ENCODE measurements around the gene FHIT.

Gene FHIT

GRCh38 chr3:61146010-61146890 is 105.0 kb downstream of the FHIT start:
- Histone ChIP-seq H3K79me2 (ENCODE audit: low read length) (no peaks in the 10 kb centered on the region), H3K9me3 (ENCODE audit: insufficient read depth, low read length) (no peaks in the 10 kb centered on the region), H3K27me3 (ENCODE audit: low read depth, low read length) (no peaks in the 10 kb centered on the region), H4K20me1 (ENCODE audit: insufficient read depth, low read length) (no peaks in the 10 kb centered on the region), H3K4me2 (ENCODE audit: low read length) (no peak overlapping the region), H3K9ac (ENCODE audit: low read length) (no peak overlapping the region), H3K36me3 (replicated peaks; ENCODE audit: low read depth, low read length) (no peaks in the 10 kb centered on the region), H3K27ac (ENCODE audit: low read length) (no peak overlapping the region), H3K4me3 (ENCODE audit: low read length) (no peak overlapping the region), H3K4me1 (ENCODE audit: low read length) (no peaks in the 10 kb centered on the region), H2AFZ (ENCODE audit: low read depth, low read length) (no peak overlapping the region)
- no peak for TF ChIP-seq CTCF (IDR thresholded peaks at IDR 0.05; ENCODE audit: low read depth, low read length)
- no peak for TF ChIP-seq EZH2phosphoT487 (IDR thresholded peaks at IDR 0.05; ENCODE audit: low read depth)

- Histone ChIP-seq H3K4me1 (ENCODE audit: low read length) (no peaks in the 10 kb centered on the region), H3K9ac (ENCODE audit: low read length) (no peak overlapping the region), H3K4me3 (ENCODE audit: low read length) (no peak overlapping the region), H3K4me2 (ENCODE audit: low read length) (no peak overlapping the region), H2AFZ (ENCODE audit: low read depth, low read length) (no peak overlapping the region), H3K27ac (ENCODE audit: low read length) (no peak overlapping the region), H4K20me1 (ENCODE audit: insufficient read depth, low read length) (no peaks in the 10 kb centered on the region), H3K9me3 (ENCODE audit: insufficient read depth, low read length) (no peaks in the 10 kb centered on the region), H3K27me3 (ENCODE audit: low read depth, low read length) (no peaks in the 10 kb centered on the region), H3K36me3 (replicated peaks; ENCODE audit: low read depth, low read length) (no peaks in the 10 kb centered on the region), H3K79me2 (ENCODE audit: low read length) (no peaks in the 10 kb centered on the region)
- TF ChIP-seq CTCF (IDR thresholded peaks at IDR 0.05; ENCODE audit: low read depth, low read length) (no peak), EZH2phosphoT487 (IDR thresholded peaks at IDR 0.05; ENCODE audit: low read depth) (no peak)
Measured at GRCh38 chr3:61141697-61142096, 109.6 kb downstream of the FHIT start.

GRCh38 chr3:61141227-61141626 is 110.0 kb downstream of the FHIT start:
- H3K27me3 ChIP-seq (ENCODE audit: low read depth, low read length) = no peaks in the 10 kb centered on the region
- no peaks in the 10 kb centered on the region for H3K4me1 ChIP-seq (ENCODE audit: low read length)
- no peak overlapping the region for H3K9ac ChIP-seq (ENCODE audit: low read length)
- H4K20me1 ChIP-seq (ENCODE audit: insufficient read depth, low read length) = no peaks in the 10 kb centered on the region
- no peak overlapping the region for H3K4me3 ChIP-seq (ENCODE audit: low read length)
- H2AFZ ChIP-seq (ENCODE audit: low read depth, low read length) = no peak overlapping the region
- TF ChIP-seq EZH2phosphoT487 (IDR thresholded peaks at IDR 0.05; ENCODE audit: low read depth) (no peak), CTCF (IDR thresholded peaks at IDR 0.05; ENCODE audit: low read depth, low read length) (no peak)
- H3K36me3 ChIP-seq (replicated peaks; ENCODE audit: low read depth, low read length) = no peaks in the 10 kb centered on the region
- H3K79me2 ChIP-seq (ENCODE audit: low read length) = no peaks in the 10 kb centered on the region
- no peak overlapping the region for H3K27ac ChIP-seq (ENCODE audit: low read length)
- H3K9me3 ChIP-seq (ENCODE audit: insufficient read depth, low read length) = no peaks in the 10 kb centered on the region
- no peak overlapping the region for H3K4me2 ChIP-seq (ENCODE audit: low read length)

GRCh38 chr3:61139686-61140085 is 111.6 kb downstream of the FHIT start:
- no peaks in the 10 kb centered on the region for H4K20me1 ChIP-seq (ENCODE audit: insufficient read depth, low read length)
- no peak overlapping the region for H3K4me2 ChIP-seq (ENCODE audit: low read length)
- TF ChIP-seq EZH2phosphoT487 (IDR thresholded peaks at IDR 0.05; ENCODE audit: low read depth) (no peak), CTCF (IDR thresholded peaks at IDR 0.05; ENCODE audit: low read depth, low read length) (no peak)

More at GRCh38 chr3:61139686-61140085, 111.6 kb downstream of the FHIT start:
- Histone ChIP-seq H3K27ac (ENCODE audit: low read length) (no peak overlapping the region), H3K9ac (ENCODE audit: low read length) (no peak overlapping the region), H3K4me1 (ENCODE audit: low read length) (no peaks in the 10 kb centered on the region), H2AFZ (ENCODE audit: low read depth, low read length) (no peak overlapping the region), H3K36me3 (replicated peaks; ENCODE audit: low read depth, low read length) (no peaks in the 10 kb centered on the region), H3K4me3 (ENCODE audit: low read length) (no peak overlapping the region), H3K27me3 (ENCODE audit: low read depth, low read length) (no peaks in the 10 kb centered on the region), H3K79me2 (ENCODE audit: low read length) (no peaks in the 10 kb centered on the region), H3K9me3 (ENCODE audit: insufficient read depth, low read length) (no peaks in the 10 kb centered on the region)
